Hepatocyte (in vitro differentiated cells): Measurements from ENCODE around the gene ALDH2.

Experiments used
- CTCF ChIP-seq: fragments of 200-600 bp; sonication (generic); IDR thresholded peaks from 2 replicates; pipeline ENCODE4 v1.5.1; 2016; ENCODE audit warnings: antibody characterized with exemption, mild to moderate bottlenecking; ENCODE audit not compliant: poor library complexity
- EZH2 ChIP-seq: fragments of 200-600 bp; sonication (generic); IDR thresholded peaks from 2 replicates; pipeline ENCODE4 v1.6.1; 2016; ENCODE audit warnings: antibody characterized with exemption, mild to moderate bottlenecking, borderline replicate concordance
- EZH2phosphoT487 ChIP-seq: fragments of 200-600 bp; sonication (generic); IDR thresholded peaks from one replicate; pipeline ENCODE4 v1.6.1; 2018; ENCODE audit warnings: antibody characterized with exemption, mild to moderate bottlenecking, low read depth, moderate library complexity; ENCODE audit not compliant: unreplicated experiment, severe bottlenecking

DNA sequence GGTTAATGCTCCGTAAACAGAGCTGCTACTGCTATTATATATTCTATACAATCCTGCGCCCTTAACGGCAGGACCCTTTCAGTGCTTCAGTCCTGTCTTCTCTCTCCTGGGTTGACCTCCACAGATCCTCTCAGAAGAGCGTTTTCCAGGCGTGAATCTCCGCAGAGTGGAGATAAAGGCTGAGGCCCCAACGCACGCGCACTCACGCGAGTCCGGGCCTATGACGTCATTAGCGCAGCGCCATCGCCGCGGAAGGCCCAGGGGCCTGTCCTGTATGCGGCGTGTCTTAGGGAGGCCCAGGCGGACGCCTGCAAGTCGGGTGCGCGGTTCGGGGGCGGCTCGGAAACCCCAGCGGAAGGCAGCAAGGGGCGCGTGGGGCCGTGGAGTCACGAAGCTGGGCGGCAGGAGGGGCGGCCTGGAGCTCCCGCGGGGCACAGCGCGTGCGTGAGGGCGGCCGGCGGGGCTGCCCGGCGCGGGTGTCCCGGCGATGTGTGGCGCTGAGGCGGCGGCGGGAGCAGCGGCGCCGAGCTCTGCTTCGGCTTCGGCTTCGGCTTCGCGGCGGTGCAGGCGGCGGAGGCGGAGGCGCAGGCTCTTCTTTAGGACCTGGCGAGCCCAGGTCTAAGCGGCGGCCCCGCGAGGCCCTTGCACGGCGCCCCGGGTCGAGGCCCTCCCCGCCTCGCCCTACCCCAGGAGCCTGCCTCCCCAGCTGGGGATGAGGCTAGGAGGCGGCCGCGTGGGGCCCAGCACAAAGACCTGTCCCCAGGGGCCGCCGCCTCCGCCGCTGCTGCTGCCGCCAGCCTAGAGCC, 75.2 kb downstream of the ALDH2 start, which contains the start of gene MAPKAPK5:
- TF ChIP-seq CTCF (no peak), EZH2phosphoT487 (no peak), EZH2 (no peak)
